OCI-LY1 (cell line): ENCODE results near the gene NFIA.

Experiments used
- H2AFZ ChIP-seq: fragments of 200-600 bp; sonication (generic), shearing (Covaris generic); 2 replicates; pipeline ENCODE4 v1.6.0; 2014; ENCODE audit warnings: antibody characterized with exemption, mild to moderate bottlenecking, low read length
- H3F3A ChIP-seq: fragments of 200-600 bp; sonication (generic), shearing (Covaris generic); 2 replicates; pipeline ENCODE4 v1.6.0; 2014; ENCODE audit warnings: mild to moderate bottlenecking, antibody characterized with exemption, low read length, moderate library complexity; ENCODE audit not compliant: insufficient read depth
- H3K27ac ChIP-seq: fragments of 200-600 bp; sonication (generic); 2 replicates; pipeline ENCODE4 v1.5.1; 2014; ENCODE audit warnings: low read length, mixed run types, mild to moderate bottlenecking, low read depth; ENCODE audit not compliant: poor library complexity, severe bottlenecking
- H3K27me3 ChIP-seq: fragments of 200-600 bp; sonication (generic); 2 replicates; pipeline ENCODE4 v1.6.0; 2014; ENCODE audit warnings: antibody characterized with exemption, mild to moderate bottlenecking, low read length, moderate library complexity; ENCODE audit not compliant: insufficient read depth
- H3K36me3 ChIP-seq: fragments of 200-600 bp; sonication (generic); 2 replicates; pipeline ENCODE4 v1.6.1; 2014; ENCODE audit warnings: mild to moderate bottlenecking, antibody characterized with exemption, low read length, moderate library complexity, mixed read lengths; ENCODE audit not compliant: insufficient read depth
- H3K4me1 ChIP-seq: fragments of 200-600 bp; sonication (generic); 2 replicates; pipeline ENCODE4 v1.5.1; 2014; ENCODE audit warnings: mild to moderate bottlenecking, low read length, moderate library complexity; ENCODE audit not compliant: insufficient read depth, severe bottlenecking
- H3K4me2 ChIP-seq: fragments of 200-600 bp; sonication (generic), shearing (Covaris generic); 2 replicates; pipeline ENCODE4 v1.6.1; 2014; ENCODE audit warnings: low read length
- H3K4me3 ChIP-seq: fragments of 200-600 bp; sonication (generic); 2 replicates; pipeline ENCODE4 v1.5.1; 2014; ENCODE audit warnings: low read length, low read depth, mild to moderate bottlenecking, mixed read lengths; ENCODE audit not compliant: poor library complexity, severe bottlenecking
- H3K79me2 ChIP-seq: fragments of 200-600 bp; shearing (Covaris generic); 2 replicates; pipeline ENCODE4 v1.6.1; 2016; ENCODE audit warnings: mixed run types, low read length, mixed read lengths; ENCODE audit not compliant: insufficient read depth
- H3K9ac ChIP-seq: fragments of 200-600 bp; sonication (generic), shearing (Covaris generic); 2 replicates; pipeline ENCODE4 v1.6.1; 2014; ENCODE audit warnings: mild to moderate bottlenecking, low read length, mixed read lengths
- H3K9me2 ChIP-seq: fragments of 200-600 bp; sonication (generic), shearing (Covaris generic); 2 replicates; pipeline ENCODE4 v1.6.1; 2014; ENCODE audit warnings: low read depth, mild to moderate bottlenecking, low read length, mixed read lengths
- H3K9me3 ChIP-seq: fragments of 200-600 bp; shearing (Covaris generic); 2 replicates; pipeline ENCODE4 v1.6.1; 2014; ENCODE audit warnings: low read length, mixed read lengths
- H4K20me1 ChIP-seq: fragments of 200-600 bp; sonication (generic), shearing (Covaris generic); 2 replicates; pipeline ENCODE4 v1.6.0; 2016; ENCODE audit warnings: mild to moderate bottlenecking, low read length; ENCODE audit not compliant: insufficient read depth
- CTCF ChIP-seq: fragments of 200-600 bp; sonication (generic), shearing (Covaris generic); IDR thresholded peaks from 2 replicates; pipeline ENCODE4 v1.5.1; 2017; ENCODE audit warnings: mild to moderate bottlenecking, antibody characterized with exemption, low read length, moderate library complexity, mixed read lengths
- EZH2 ChIP-seq: fragments of 200-600 bp; sonication (generic), shearing (Covaris generic); IDR thresholded peaks from 2 replicates; pipeline ENCODE4 v1.8.0; 2017; ENCODE audit warnings: borderline replicate concordance, mixed run types, mild to moderate bottlenecking, antibody characterized with exemption, low read length, moderate library complexity, mixed read lengths

The NFIA gene

GRCh38 chr1:61083807-61084440 is 1.6 kb downstream of the NFIA start:
- no peaks in the 10 kb centered on the region for H3K9me2 ChIP-seq
- H3K27me3 ChIP-seq = no peaks in the 10 kb centered on the region
- no peak overlapping the region for H2AFZ ChIP-seq
- H3K79me2 ChIP-seq = peaks cover 45% of the 10 kb centered on the region
- peak overlapping the region; percentile 15 for H3K27ac ChIP-seq
- H3K9me3 ChIP-seq = no peaks in the 10 kb centered on the region
- peaks cover 61% of the 10 kb centered on the region for H3K4me1 ChIP-seq
- peaks cover 5% of the 10 kb centered on the region; the same call in 1 of the 2 replicates for H3F3A ChIP-seq
- H3K9ac ChIP-seq = peak overlapping the region; percentile 89
- no peaks in the 10 kb centered on the region for H4K20me1 ChIP-seq
- TF ChIP-seq EZH2 (no peak), CTCF (no peak)
- peak overlapping the region; percentile 70 for H3K4me2 ChIP-seq
- H3K4me3 ChIP-seq = peak overlapping the region; percentile 97
- H3K36me3 ChIP-seq = peaks cover 15% of the 10 kb centered on the region

- Histone ChIP-seq H3K4me3 (peak overlapping the region; percentile 97), H3K9ac (peak overlapping the region; percentile 89; the same call in 1 of the 2 replicates), H3K79me2 (peaks cover 51% of the 10 kb centered on the region), H3K4me2 (peak overlapping the region; percentile 70), H3K9me2 (no peaks in the 10 kb centered on the region), H3F3A (peaks cover 1% of the 10 kb centered on the region; the same call in 1 of the 2 replicates), H4K20me1 (no peaks in the 10 kb centered on the region), H3K27ac (peak overlapping the region; percentile 15), H3K9me3 (no peaks in the 10 kb centered on the region), H2AFZ (no peak overlapping the region), H3K36me3 (peaks cover 21% of the 10 kb centered on the region), H3K4me1 (peaks cover 55% of the 10 kb centered on the region), H3K27me3 (no peaks in the 10 kb centered on the region)
- TF ChIP-seq CTCF = no peak
- no peak for TF ChIP-seq EZH2
Measured at GRCh38 chr1:61084491-61085031, 2.2 kb downstream of the NFIA start.

- Histone ChIP-seq H3F3A (no peaks in the 10 kb centered on the region; the same call in 1 of the 2 replicates), H3K27me3 (no peaks in the 10 kb centered on the region), H3K36me3 (peaks cover 29% of the 10 kb centered on the region), H4K20me1 (no peaks in the 10 kb centered on the region), H3K27ac (no peak overlapping the region), H3K9ac (no peak overlapping the region), H3K4me2 (peak overlapping the region; percentile 70), H3K4me1 (peaks cover 47% of the 10 kb centered on the region), H2AFZ (no peak overlapping the region), H3K79me2 (peaks cover 59% of the 10 kb centered on the region), H3K9me3 (no peaks in the 10 kb centered on the region), H3K4me3 (peak overlapping the region; percentile 97), H3K9me2 (no peaks in the 10 kb centered on the region)
- TF ChIP-seq EZH2 (no peak), CTCF (no peak)
Measured at GRCh38 chr1:61085206-61085982, 3.0 kb downstream of the NFIA start.
